ENCODE measurements around the gene TRUB2.

DNA sequence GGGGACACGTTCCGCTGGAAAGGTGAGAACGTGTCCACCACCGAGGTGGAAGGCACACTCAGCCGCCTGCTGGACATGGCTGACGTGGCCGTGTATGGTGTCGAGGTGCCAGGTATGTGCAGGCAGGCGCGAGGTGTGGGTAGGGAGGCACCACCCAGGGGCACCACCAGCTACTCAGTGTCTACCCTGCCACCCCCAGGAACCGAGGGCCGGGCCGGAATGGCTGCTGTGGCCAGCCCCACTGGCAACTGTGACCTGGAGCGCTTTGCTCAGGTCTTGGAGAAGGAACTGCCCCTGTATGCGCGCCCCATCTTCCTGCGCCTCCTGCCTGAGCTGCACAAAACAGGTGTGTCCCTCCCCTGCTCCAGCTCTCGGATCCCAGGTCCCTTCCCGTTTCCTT, 33.2 kb upstream of the TRUB2 start:
- TF ChIP-seq EZH2phosphoT487 (IDR thresholded peaks at IDR 0.05; ENCODE audit: insufficient read depth, low read depth) (no peak), EZH2 (IDR thresholded peaks at IDR 0.05; ENCODE audit: insufficient read depth, poor library complexity, severe bottlenecking) (no peak)
